SK-N-SH treated with all-trans-retinoic acid at 6 μM for 48 hours (cell line): ENCODE results near the gene PLXDC2.

Experiments used
- ISL1 ChIP-seq: fragments of 250-450 bp; sonication (Bioruptor Pico); IDR thresholded peaks from 2 replicates; pipeline ENCODE4 v2.1.2; 2022; ENCODE audit warnings: mild to moderate bottlenecking, moderate library complexity
- RARB ChIP-seq: fragments of 250-450 bp; sonication (Bioruptor Pico); IDR thresholded peaks from 2 replicates; pipeline ENCODE4 v1.8.0; 2021; ENCODE audit warnings: mild to moderate bottlenecking, moderate library complexity

DNA sequence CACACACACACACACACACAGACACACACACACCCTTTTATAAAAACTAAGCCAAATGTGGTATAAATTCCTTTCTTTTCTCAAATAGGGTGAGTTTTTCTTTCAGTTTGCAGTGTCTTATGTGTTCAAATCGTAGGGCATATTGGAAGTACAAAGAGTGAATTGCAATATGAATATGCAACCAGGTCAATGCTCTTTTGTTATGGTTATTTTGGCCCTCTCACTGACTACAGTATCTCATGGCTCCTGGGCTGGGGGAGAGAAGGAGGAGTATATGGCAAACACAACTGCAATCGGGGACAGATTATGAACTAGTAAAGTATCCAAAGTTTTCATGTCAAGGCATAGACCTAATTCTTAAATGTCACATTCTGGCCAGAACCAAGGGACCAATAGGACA is 301.9 kb downstream of the PLXDC2 start:
- TF ChIP-seq RARB (CRISPR knock-in tag) (no peak), ISL1 (CRISPR knock-in tag) (no peak)
